ENCODE measurements around the gene TCL1B. TPM values are rescaled to one million over a fixed set of nuclear protein-coding genes. Genes with fewer than 3 reads are reported as not detected.

The TCL1B gene
- total RNA-seq, result not detected
- long read RNA-seq, result 0 reads

- no peak for ATAC-seq
- intact Hi-C loops (cut with DNase I, micrococcal nuclease), result no loop called here
- no peak for DNase-seq
Measured at GRCh38 chr14:95685978-95686922, at the start of gene TCL1B. Gene TCL1B (plus strand): TSS chr14:95686426. CDS start chr14:95686468, 42 bp downstream.

GRCh38 chr14:95644981-95645380, 41.2 kb upstream of the TCL1B start:
- intact Hi-C loops (cut with DNase I, micrococcal nuclease), result no loop called here
- ATAC-seq, result no peak

GRCh38 chr14:95645389-95645996, 40.7 kb upstream of the TCL1B start:
- no peak for ATAC-seq
- DNase-seq, result no peak
- intact Hi-C loops (cut with DNase I, micrococcal nuclease), result no loop called here

More at GRCh38 chr14:95644981-95645380, 41.2 kb upstream of the TCL1B start:
- DNase-seq, result no peak

GRCh38 chr14:95647926-95648325, 38.3 kb upstream of the TCL1B start:
- ATAC-seq, result no peak
- intact Hi-C loops (cut with DNase I, micrococcal nuclease), result no loop called here
- DNase-seq, result no peak

- ATAC-seq, result no peak
- no peak for DNase-seq
- intact Hi-C loops (cut with DNase I, micrococcal nuclease), result no loop called here
Measured at GRCh38 chr14:95649230-95649629, 37.0 kb upstream of the TCL1B start.

- DNase-seq (no peak), ATAC-seq (no peak)
- intact Hi-C loops (cut with DNase I, micrococcal nuclease), result no loop called here
Measured at GRCh38 chr14:95651028-95651427, 35.2 kb upstream of the TCL1B start.

- intact Hi-C loops (cut with DNase I, micrococcal nuclease), result no loop called here
- DNase-seq (no peak), ATAC-seq (no peak)
Measured at GRCh38 chr14:95651821-95652583, 34.2 kb upstream of the TCL1B start.

- ATAC-seq (no peak), DNase-seq (no peak)
- intact Hi-C loops (cut with DNase I, micrococcal nuclease), result no loop called here
Measured at GRCh38 chr14:95652690-95653089, 33.5 kb upstream of the TCL1B start.

- DNase-seq (no peak), ATAC-seq (no peak)
- intact Hi-C loops (cut with DNase I, micrococcal nuclease), result no loop called here
Measured at GRCh38 chr14:95655461-95655860, 30.8 kb upstream of the TCL1B start.

- ATAC-seq, result no peak
- no peak for DNase-seq
- intact Hi-C loops (cut with DNase I, micrococcal nuclease), result no loop called here
Measured at GRCh38 chr14:95656634-95657033, 29.6 kb upstream of the TCL1B start.

- ATAC-seq, result no peak
- DNase-seq, result no peak
- intact Hi-C loops (cut with DNase I, micrococcal nuclease), result no loop called here
Measured at GRCh38 chr14:95657454-95657853, 28.8 kb upstream of the TCL1B start.

- intact Hi-C loops (cut with DNase I, micrococcal nuclease), result no loop called here
- ATAC-seq (no peak), DNase-seq (no peak)
Measured at GRCh38 chr14:95659293-95659989, 26.8 kb upstream of the TCL1B start.

GRCh38 chr14:95659990-95660385, 26.2 kb upstream of the TCL1B start:
- ATAC-seq (no peak), DNase-seq (no peak)
- intact Hi-C loops (cut with DNase I, micrococcal nuclease), result no loop called here

GRCh38 chr14:95660651-95661515, 25.3 kb upstream of the TCL1B start:
- intact Hi-C loops (cut with DNase I, micrococcal nuclease), result no loop called here
- ATAC-seq (no peak), DNase-seq (no peak)

- DNase-seq (no peak), ATAC-seq (no peak)
Measured at GRCh38 chr14:95662376-95663186, 23.6 kb upstream of the TCL1B start.

GRCh38 chr14:95663226-95663797, 22.9 kb upstream of the TCL1B start:
- intact Hi-C loops (cut with DNase I, micrococcal nuclease), result no loop called here
- DNase-seq (no peak), ATAC-seq (no peak)

More at GRCh38 chr14:95662376-95663186, 23.6 kb upstream of the TCL1B start:
- intact Hi-C loops (cut with DNase I, micrococcal nuclease), result no loop called here

- DNase-seq (no peak), ATAC-seq (no peak)
- intact Hi-C loops (cut with DNase I, micrococcal nuclease), result no loop called here
Measured at GRCh38 chr14:95664066-95664465, 22.2 kb upstream of the TCL1B start.
